ENCODE measurements around the gene BCL7A.

The BCL7A gene

GRCh38 chr12:122079532-122080081, 57.9 kb downstream of the BCL7A start:
- no peak for DNase-seq

- no peak for DNase-seq
These were observed 58.7 kb downstream of the BCL7A start for GRCh38 chr12:122080149-122081082.

GRCh38 chr12:122081083-122081696, 59.5 kb downstream of the BCL7A start:
- DNase-seq, result no peak

- no peak for DNase-seq
These were observed 60.1 kb downstream of the BCL7A start for GRCh38 chr12:122081697-122082221.

- DNase-seq, result no peak
These were observed 61.1 kb downstream of the BCL7A start for GRCh38 chr12:122082621-122083356.

GRCh38 chr12:122084857-122085405, 63.2 kb downstream of the BCL7A start:
- no peak for DNase-seq

- DNase-seq, result no peak
These were observed 63.9 kb downstream of the BCL7A start for GRCh38 chr12:122085591-122085990.

GRCh38 chr12:122086116-122086515, 64.4 kb downstream of the BCL7A start:
- DNase-seq, result no peak

GRCh38 chr12:122086641-122087285, 65.1 kb downstream of the BCL7A start:
- no peak for DNase-seq

GRCh38 chr12:122087431-122088178, 65.9 kb downstream of the BCL7A start:
- DNase-seq, result no peak

- no peak for DNase-seq
These were observed 66.6 kb downstream of the BCL7A start for GRCh38 chr12:122088179-122088810.

- DNase-seq, result no peak
These were observed 67.4 kb downstream of the BCL7A start for GRCh38 chr12:122089077-122089476.

GRCh38 chr12:122090759-122091515, 69.3 kb downstream of the BCL7A start:
- no peak for DNase-seq

- DNase-seq, result no peak
These were observed 71.6 kb downstream of the BCL7A start for GRCh38 chr12:122093098-122093883.

GRCh38 chr12:122094137-122094734, 72.6 kb downstream of the BCL7A start:
- no peak for DNase-seq

- DNase-seq, result no peak
These were observed 73.3 kb downstream of the BCL7A start for GRCh38 chr12:122094735-122095631.

GRCh38 chr12:122096014-122096413, 74.3 kb downstream of the BCL7A start:
- DNase-seq, result no peak

All from NCI-H1417 treated with DMSO at 0.1 percent for 48 hours (cell line).